Stimulated activated CD8-positive, alpha-beta memory T cell treated with anti-CD3 and anti-CD28 coated beads, Interleukin-12 subunit alpha, Interleukin-12 subunit beta, amount 100 ng/mL, for 1 hour (primary cell): ENCODE data around the gene ZBTB44.
"Not testable (repeated sequence)": the region's sequence is repeated elsewhere in the genome, so short reads cannot be mapped to it uniquely, and the experiment has no call there.

Source experiments
- DNase-seq: peaks from one replicate; pipeline ENCODE4 v3.0.0-alpha.2; 2020; ENCODE audit warnings: low read depth

ZBTB44 gene

GRCh38 chr11:130249929-130250328, 64.8 kb downstream of the ZBTB44 start:
- DNase-seq: not testable (repeated sequence)

DNA sequence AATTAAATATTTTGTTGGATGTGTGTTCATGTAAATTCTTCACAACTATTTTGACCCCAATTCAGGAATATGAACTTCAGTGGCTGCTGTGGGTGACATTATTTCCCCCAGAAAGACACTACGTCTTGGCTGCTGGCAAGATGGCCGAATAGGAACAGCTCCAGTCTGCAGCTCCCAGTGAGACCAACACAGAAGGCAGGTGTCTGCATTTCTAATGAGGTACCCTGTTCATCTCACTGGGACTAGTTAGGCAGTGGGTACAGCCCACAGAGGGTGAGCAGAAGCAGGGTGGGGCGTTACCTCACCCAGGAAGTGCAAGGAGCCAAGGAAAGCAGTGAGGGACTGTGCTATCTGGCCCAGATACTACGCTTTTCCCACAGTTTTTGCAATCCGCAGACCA, 65.3 kb downstream of the ZBTB44 start:
- no peak for DNase-seq

DNA sequence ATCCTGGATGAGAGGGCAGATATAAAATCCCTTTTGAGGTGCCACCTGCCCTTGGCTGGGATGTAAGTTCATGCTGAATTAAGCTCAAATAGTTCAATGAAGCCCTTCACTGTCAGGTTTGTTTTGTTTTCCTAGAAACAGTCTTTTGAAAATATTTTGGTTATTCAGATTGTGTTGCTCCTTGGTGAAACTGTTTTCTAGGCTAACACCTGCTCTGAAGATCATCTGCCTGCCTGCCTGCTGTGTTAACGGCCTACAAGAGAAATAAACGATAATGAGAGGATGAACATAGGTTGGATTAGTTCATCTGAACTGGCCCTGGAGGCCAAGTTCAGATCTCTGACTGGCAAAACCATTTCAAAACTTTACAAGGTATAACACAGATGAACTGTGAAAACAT, 67.4 kb downstream of the ZBTB44 start:
- no peak for DNase-seq

DNA sequence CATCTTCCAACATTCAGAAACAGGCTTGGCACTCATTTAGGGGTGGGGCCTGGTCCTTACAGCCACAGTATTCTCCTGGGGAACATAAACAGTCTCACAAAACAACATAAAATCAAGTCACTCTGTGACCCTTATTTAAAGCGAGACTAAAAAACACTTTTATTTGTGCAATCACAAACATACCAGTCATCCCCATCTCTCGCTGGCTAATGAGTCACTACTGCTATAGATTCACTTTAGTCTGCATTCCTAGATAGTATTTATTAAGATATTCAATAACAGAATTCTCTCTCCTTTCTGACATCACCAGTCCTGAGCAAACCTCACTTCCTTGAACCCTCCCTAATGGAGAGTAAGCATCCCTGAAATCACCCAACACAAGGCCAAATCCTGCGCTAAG, 68.0 kb downstream of the ZBTB44 start:
- no peak for DNase-seq

GRCh38 chr11:130246270-130246669, 68.4 kb downstream of the ZBTB44 start:
- no peak for DNase-seq

GRCh38 chr11:130245375-130245774, 69.3 kb downstream of the ZBTB44 start:
- DNase-seq: not testable (repeated sequence)

GRCh38 chr11:130244848-130245247, 69.9 kb downstream of the ZBTB44 start:
- DNase-seq: no peak

GRCh38 chr11:130243816-130244215, 70.9 kb downstream of the ZBTB44 start:
- no peak for DNase-seq

DNA sequence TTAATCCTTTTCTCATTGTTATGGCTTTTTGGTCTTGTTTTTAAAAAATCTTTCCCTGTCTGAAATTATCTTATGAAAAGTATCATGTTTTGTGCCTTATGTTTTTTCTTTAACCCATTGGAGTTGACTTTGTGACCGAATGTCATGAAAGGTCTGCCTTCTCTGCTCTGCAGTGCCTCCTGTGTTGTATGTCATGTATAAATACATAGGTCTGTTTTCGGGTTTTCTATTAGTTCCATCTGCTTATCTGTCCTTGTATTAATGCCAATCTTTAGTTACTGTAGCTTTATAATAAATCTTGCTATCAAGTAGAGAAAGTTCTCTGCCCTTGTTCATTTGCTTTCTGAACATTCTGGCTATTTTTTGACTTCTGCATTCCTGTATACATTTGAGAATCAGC, 73.0 kb downstream of the ZBTB44 start:
- DNase-seq: no peak

GRCh38 chr11:130237282-130238006, 77.3 kb downstream of the ZBTB44 start:
- no peak for DNase-seq

DNA sequence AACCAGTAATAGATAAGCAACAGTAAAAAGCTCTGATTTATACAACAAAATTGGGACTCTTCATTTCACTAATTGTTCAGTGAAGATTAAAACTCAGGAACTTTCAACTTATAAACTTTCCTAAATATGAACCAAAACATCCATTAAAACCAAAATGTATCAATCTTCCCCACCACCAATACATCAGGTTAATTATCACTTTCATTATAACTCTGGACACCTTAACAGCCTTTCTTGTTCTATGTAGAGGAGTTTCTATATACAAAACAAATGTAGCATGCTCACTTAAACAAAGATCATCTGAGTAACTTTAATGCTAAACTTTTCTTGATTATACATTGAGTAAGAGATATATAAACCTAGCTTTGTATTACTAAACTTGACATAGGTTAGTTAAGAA, 80.4 kb downstream of the ZBTB44 start:
- DNase-seq: no peak

DNA sequence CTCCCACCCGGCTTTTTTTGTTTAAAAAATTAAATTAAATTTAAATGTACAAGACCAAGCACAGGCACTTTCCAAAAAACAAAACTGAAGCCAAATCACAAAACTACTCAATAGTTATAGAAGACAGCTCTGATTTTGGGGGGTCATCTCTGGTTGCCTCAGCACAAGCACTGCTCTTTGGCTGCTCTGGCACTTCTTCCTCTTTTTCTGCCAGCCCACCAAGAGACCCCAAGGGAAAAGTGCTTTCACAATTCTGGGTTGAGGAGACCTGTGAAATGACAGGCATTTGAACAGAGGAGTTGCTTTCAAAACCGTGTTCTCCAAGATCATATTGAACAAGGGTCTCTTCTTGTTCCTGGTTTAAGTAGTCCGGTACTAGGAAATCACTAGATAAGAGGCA, 80.8 kb downstream of the ZBTB44 start:
- not testable (repeated sequence) for DNase-seq

DNA sequence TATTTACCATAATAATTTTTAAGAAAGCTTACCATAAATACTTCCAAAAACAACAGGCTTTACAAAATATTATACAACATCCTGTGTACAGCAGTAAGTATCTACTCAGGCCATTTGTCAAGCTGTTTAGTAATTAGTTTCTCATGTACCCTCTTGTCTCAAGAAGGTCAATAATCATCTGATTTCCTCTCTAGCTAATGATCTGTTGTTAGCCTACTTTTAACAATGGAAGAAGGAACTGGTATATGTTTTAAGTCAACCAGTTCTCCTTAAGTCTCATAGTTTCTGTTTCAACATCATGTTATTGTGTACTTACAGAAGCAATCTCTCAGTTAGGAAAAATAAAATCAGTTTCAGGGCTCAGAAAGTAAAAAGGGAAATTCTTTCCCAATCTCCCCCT, 81.2 kb downstream of the ZBTB44 start:
- not testable (repeated sequence) for DNase-seq

DNA sequence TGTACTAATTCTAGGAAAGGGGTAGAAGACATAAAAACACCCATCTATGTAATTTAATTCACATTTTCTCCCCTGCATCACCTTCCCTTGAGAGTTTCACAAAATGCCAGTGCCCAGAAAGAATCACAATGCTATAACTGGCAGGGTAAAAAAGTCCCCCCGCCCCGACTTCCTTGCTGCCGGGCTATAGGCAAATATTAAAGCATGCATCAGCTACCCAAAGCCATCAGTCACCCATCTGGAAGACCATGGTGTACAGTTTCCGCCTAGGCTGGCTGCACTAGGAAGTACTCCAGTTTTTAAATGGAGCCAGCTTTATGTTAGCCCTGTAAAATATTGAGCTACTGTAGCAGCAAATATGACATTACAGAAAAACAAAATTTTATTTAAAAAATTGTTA, 87.3 kb downstream of the ZBTB44 start:
- no peak for DNase-seq

- no peak for DNase-seq
These were observed 91.3 kb downstream of the ZBTB44 start for GRCh38 chr11:130223291-130223971.

- DNase-seq: no peak
These were observed 94.2 kb downstream of the ZBTB44 start for GRCh38 chr11:130220311-130221035.

- no peak for DNase-seq
These were observed 95.6 kb downstream of the ZBTB44 start for GRCh38 chr11:130219148-130219547.

GRCh38 chr11:130218501-130219070, 96.1 kb downstream of the ZBTB44 start:
- no peak for DNase-seq

GRCh38 chr11:130217133-130218031, 97.3 kb downstream of the ZBTB44 start:
- no peak for DNase-seq

- DNase-seq: no peak
These were observed 98.1 kb downstream of the ZBTB44 start for GRCh38 chr11:130216591-130217132.

- DNase-seq: no peak
These were observed 98.5 kb downstream of the ZBTB44 start for GRCh38 chr11:130216221-130216550.
